HPDE6-E6E7 (cell line): ENCODE results near the gene ASPRV1.

Experiments used
- DNase-seq: peaks from one replicate; pipeline ENCODE4 v3.0.0; 2011; ENCODE audit warnings: missing footprints; ENCODE audit errors: extremely low spot score

ASPRV1 gene

DNA sequence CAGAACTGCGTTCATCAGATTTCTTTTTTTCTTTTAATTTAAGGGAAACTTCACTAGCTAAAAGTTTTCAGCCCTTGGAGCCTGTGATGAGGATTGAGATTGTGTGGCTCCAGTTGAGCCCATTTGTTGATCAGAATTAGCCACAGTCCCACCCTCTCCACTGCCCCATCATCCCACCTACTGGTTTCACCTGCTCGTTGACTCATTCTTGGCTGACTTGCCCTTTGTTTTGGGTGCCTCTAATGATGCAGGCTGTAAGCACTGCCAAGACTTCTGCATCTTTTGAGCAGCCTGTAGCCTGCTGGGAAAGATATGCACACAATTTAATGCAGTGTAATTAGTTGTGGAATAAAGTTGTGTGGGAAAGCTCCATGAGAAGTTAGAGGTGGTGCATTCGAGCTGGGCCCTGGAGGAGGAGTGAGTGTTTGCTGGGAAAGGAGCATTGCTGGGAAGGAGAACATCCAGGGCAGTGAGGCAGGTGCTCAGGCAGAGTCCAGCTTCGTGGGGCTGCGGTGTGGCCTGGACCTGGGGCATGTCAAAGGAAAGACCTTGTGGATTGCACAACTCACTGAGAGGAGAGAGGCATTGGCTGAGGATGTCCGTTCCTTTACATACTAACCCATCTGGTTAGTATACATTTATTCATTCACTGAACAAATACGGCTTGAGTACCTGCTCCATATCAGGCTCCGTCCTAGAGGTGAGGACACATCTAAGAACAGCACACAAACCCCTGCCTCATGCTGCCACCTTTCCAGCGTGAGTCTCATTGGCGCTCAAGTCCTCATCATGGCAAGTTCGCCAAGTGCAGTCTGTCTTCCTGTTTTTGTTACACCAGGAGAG is 18.2 kb downstream of the ASPRV1 start:
- DNase-seq: no peak

- DNase-seq: no peak
These were observed 20.7 kb downstream of the ASPRV1 start for GRCh38 chr2:69940691-69941090.

- DNase-seq: no peak
These were observed 21.7 kb downstream of the ASPRV1 start for GRCh38 chr2:69939722-69940121.

- DNase-seq: no peak
These were observed 23.5 kb downstream of the ASPRV1 start for GRCh38 chr2:69937968-69938367.

- DNase-seq: no peak
These were observed 24.5 kb downstream of the ASPRV1 start for GRCh38 chr2:69936906-69937305.

DNA sequence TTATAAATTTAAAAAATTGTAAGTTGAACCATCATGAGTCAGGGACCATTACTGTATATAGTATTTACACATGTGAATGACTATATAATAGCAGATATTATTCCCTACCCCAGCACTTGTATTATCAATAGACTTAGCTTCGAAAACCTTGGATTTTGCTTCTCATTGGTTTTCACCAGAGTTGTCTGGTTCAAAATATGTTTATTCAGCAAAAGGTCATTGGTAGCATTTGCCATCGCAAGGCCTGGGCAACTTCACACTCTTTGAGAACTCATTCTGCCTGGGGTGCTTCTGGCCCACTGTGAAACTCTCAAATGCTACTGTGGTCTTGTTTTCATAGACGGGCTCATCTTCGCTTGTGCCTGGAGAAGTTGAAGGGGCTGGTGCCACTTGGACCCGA is 26.4 kb downstream of the ASPRV1 start:
- DNase-seq: no peak

DNA sequence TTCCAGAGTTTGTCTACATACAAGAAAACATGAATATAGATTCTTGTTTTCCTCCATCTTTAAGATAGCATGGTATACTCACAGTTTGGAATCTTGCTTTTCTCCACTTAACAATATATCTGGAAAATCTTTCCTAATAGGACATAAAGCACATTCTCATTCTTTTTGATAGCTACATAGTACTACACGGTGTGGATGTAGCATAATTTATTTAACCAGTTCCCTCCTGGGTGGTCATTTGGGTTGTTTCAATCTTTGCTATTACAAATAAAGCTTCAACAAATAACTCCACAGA is 26.9 kb downstream of the ASPRV1 start:
- no peak for DNase-seq

GRCh38 chr2:69933839-69934613 is 27.4 kb downstream of the ASPRV1 start:
- peak; percentile 82 for DNase-seq

DNA sequence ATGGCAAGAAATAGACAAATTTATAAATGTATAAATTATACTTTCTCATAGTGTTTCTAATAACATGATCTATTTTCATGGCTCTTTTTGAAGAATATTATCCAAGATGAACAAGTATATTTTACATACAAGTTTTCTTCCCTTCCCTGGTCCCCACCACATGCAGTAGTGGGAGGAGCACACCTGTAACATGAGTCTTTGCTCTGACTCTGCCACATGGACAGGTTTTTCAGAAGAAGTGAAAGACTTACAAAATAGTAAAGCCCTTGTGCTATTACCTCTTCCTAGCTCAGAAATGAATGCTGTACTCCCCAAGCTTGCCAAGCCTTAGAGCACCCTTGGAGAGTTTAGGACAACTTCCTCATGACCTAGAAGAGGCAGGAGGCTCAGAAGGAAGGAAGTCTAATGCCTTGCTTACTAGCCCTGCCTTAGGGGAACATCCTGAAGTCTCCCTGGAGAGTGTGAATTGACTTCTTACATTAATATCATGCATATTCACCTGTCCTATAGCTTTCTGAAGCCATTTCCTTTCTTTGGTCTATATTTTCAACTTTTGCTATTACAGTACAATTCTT is 28.1 kb downstream of the ASPRV1 start:
- no peak for DNase-seq

- no peak for DNase-seq
These were observed 28.9 kb downstream of the ASPRV1 start for GRCh38 chr2:69932596-69932922.

DNA sequence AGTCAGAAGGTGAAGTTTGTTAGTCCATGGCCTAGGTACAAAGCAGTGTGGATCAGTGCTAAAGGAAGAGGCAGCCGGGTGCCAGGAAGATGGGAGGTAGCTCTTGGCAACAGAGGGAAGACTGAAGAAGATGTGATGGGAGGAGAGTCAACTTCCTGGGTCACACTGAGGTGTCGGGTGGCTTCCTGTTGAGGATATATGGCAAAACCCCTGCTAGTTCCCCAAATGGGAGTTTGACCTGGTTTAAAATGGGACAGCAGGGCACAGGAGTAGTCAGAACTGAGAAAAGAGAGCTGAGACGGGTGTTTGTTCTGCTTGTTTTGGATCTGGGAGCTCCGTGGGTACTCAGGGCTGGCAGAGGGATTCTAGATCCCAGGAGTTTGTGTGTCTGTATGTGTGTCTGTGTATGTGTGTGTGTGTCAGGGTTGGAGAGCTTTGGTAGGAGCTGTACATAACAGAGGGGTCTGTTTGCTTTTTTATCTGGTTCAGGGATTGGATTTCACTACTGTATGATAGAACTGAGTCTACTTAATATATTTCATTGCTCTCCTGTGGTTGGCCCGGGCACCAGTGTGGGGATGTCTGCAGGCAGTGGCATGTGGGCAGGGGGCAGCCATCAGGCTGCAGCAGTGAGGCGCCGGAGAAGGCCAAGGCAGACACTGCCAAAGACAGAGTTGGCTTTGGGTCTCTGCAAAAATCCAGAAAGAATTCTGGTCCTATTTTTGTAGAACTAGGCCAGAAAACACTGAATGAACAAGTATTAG is 29.4 kb downstream of the ASPRV1 start:
- no peak for DNase-seq

DNA sequence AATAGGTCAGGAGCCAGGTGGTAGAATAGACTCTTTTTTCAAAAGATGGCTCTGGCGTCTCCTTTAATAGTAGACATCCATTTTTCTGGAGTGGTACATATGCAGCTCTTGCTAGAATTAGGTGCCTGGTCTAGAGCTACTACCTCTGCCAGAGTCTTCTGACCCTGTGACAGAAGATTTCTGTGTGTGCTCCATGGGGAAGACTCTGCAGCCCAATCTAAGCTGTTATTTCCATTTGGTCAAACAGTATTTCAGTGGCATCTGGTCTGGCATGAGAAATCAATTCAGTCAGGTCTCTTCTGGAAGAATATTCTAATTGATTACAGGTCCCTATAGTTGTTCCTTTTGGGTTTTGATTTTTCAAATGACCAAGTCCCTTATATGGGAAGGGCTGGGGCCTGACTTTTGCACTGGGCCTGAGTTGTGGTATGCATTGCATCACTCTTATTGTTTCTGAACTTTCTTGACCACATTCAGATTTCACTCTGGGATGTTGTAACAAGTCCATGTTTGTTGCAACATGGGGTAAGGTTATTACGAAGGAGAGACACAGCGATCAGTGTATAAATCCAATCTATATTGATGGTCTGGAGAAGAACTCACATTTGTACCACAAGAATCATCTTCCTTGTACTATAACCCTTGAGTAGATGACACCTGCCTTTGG is 34.4 kb downstream of the ASPRV1 start:
- DNase-seq: no peak

DNA sequence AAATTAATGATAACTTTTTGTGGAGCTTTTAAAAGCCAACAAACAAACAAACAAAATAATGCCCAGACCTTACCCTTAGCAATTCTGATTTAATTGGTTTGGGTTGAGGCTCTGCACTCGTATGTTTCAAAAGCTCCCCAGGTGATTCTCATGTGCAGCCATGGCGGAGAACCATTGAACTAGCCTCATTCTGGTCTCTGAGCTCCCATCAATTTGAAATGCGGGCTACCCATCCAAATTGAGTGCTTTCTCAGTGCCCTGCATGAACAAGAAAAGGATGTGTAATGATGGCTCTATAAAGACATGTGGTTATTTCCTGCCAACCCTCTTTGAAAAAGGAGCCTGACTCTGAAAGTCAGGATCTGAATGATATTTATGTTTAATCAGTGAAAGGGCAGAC is 38.3 kb downstream of the ASPRV1 start:
- no peak for DNase-seq

DNA sequence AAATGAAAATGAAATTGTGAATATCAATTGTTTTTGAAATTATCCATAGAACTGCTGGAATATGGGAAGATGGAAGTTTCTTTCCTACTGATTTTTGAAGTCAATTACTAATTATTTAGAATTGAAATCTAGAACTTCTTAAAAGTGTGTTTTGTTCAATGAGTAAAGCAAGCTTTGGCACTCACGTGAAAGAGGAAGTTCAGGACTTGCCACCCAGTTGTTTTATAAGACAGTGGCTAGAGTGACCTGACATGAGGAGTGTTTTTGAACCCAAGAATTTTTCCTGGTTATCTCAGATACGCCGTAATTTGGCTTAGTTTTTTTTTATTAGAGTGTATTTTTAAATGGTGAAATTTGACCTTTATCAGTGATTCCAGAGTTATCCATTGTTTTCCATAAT is 43.0 kb downstream of the ASPRV1 start:
- no peak for DNase-seq

- DNase-seq: peak; percentile 57
These were observed 43.6 kb downstream of the ASPRV1 start for GRCh38 chr2:69917852-69918251.

GRCh38 chr2:69916106-69916505 is 45.3 kb downstream of the ASPRV1 start:
- DNase-seq: no peak

- no peak for DNase-seq
These were observed 46.2 kb downstream of the ASPRV1 start, which contains the start of gene MXD1 for GRCh38 chr2:69914950-69915945. Gene MXD1, plus strand, starts transcription at chr2:69915109. Its CDS starts 222 bp downstream, at chr2:69915331.

- peak; percentile 97 for DNase-seq
These were observed 47.1 kb downstream of the ASPRV1 start for GRCh38 chr2:69914164-69914949.

DNA sequence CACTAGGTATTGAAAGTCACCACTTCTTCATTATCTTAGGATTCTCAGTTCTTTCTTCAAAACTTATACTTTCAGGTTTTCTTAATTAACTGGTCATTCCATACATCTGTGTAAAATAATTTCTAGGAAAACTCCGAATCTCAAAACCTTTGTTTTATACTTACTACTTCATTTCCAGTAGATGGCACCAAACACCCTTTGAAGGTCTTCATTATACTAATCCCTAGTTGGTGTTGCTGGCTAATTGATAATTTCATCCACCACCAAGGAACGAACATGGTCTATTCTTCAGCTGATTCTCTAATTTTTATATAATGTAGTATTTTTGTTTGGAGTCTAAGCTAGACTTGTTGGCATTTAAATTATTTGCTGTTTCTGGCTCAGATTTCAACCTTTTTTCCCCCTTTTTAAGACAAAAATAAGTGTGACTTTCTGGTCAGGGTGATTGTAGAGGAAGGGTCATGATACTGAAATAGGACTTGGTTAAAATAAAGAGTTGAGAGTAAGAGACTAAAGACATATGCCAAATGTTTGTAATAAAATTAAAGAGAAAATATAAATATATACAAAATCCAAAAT is 49.4 kb downstream of the ASPRV1 start:
- DNase-seq: no peak
